Cortex of kidney (tissue), 1 donor: Measurements from ENCODE around the gene WDR36.
"Not testable (repeated sequence)": the region's sequence is repeated elsewhere in the genome, so short reads cannot be mapped to it uniquely, and the experiment has no call there.

Experiments
- DNase-seq: peaks from one replicate; lab custom pipeline; 2025; lab: John Stamatoyannopoulos, UW

WDR36 gene

DNA sequence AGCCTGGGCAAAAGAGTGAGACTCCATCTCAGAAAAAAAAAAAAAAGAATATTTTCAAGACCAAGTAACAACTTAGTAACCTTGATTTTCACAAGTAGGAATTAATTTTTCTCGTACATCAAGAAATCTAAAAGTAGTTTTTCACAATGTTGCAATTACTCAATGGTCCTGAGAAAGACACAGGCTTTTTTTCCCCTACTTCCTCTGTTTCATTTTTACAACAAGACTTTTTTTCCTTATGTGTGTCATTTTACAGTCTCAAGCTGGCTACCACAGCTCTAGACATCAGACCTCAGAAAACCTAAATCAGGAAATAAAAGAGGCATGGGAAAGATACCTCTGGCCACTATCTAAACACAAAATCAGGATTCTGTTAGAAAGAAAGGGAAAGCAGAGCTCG, 45.9 kb downstream of the WDR36 start:
- no peak for DNase-seq

DNA sequence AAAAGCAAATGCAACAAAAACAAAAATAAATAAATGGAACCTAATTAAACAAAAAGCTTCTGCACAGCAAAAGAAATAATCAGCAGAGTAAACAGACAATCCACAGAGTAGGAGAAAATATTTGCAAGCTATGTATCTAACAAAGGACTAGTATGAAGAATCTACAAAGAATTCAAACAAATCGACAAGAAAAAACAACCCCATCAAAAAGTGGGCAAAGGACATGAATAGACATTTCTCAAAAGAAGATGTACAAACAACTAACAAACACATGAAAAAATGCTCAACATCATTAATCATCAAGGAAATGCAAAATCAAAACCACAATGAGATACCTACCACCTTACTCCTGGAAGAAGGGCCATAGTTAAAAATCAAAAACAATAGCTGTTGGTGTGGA, 49.3 kb downstream of the WDR36 start:
- DNase-seq, result not testable (repeated sequence)

DNA sequence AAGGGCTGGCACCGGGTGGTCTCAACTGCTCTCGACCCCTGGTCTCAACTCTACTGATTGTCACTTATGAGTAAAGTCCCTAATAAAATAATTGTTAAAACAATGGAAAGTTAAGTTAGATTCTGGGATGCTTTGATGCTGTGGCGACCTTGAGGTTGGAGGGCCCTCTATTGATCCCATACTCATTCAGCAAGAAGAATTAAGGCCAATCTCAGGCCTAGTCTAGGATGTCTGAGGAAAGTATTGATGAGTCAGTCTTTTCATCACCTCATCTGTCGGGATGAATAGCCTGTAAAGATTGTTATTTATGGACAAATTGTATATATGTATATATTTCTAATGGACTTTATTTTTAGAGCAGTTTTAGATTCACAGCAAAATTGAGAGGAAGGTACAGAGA, 50.8 kb downstream of the WDR36 start:
- DNase-seq, result no peak

DNA sequence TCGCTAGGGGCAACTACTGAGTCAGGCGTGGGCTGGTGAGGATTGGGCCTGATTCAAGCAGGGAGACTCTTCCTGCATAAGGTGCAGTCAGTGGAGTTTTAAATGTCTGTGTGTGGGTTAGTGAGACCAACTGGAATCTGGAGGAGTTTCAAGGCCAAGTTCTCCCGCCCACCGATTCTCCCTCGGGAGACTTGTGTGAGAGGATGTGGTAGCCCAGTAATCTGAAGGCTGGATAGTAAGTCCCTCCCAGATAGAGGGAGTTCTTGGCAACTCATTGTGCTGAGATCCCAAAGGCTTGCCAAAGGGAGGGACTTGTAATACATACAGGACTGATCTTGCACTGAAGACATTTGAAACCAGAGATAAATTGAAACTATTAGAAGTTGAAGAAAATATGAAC, 51.8 kb downstream of the WDR36 start:
- DNase-seq, result no peak

DNA sequence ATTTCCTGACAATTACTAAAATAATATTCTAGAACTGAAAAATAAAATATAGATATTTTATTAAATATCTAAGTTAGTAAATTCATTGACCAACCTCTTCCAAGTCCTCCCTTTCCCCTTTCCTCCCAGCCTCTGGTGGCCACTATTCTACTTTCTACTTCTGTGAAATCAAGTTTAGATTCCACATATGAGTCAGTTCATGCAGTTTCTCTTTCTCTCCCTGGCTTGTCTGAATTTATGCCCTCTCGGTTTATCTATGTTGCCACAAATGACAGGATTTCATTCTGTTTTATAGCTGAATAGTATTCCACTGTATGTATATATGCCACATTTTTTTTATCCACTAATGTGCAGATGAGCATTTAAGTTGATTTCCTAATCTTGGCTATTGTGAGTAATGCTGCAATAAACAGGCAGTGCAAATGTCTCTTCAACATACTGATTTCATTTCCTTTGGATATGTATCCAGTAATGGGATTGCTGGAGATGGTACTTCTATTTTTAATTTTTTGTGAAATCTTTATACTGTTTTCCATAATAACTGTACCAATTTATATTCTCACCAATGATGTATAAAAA, 52.3 kb downstream of the WDR36 start:
- no peak for DNase-seq

DNA sequence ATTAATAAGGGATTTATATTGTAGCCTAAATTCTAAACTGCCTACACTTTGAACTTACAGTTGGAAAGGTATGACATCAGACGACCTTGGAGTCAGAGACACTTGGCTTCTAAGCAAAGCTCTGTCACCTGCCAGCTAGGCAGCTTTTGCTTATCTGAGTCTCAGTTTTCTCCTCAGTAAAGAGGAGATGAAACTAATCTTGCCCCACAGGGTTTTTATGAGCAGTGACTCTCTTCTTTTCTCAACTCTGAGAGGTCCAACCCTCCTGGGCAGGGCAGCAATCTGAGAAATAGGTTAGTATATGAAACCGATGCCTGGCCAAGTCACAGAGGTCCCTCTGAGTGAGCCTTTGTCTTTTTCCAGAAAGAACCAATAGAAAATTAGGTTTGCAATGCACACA, 53.9 kb downstream of the WDR36 start:
- DNase-seq, result no peak

DNA sequence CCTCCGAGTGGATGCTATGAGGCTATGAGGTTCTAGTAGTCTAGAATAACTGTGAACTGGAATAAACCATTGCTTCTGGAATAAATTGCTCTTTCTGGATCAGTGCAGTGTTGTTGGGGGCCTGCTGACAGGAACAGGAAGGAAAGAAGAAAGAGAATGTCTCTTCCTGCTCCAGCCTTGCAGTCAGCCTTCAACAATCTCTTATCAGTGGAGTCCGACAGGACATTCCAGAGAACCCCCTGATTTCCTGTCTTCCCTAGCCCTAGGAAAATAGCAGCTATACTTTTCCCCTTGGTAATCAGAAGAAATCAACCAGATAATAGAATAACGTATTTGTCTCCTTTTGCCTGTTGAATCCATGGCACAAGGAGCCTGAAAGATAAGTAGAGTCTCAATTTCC, 55.4 kb downstream of the WDR36 start:
- no peak for DNase-seq

DNA sequence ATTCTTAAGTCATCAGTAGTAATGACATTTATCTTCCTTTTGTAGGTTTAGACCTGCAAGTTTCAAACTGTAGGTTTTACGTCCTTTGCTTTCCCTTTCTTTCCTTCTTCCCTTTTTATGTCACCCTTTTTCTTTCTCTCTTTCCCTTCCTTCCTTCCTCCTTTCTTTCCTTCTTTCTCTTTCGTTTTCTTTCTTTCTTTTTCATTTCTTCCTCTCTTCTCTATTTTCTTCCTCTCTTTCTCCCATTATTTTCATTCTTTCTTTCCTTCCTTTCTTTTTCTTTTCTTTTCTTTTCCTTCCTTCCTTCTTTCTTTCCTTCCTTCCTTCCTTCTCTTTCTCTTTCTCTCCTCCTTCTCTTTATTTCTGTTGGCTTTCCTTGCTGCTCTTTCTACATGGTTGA, 59.9 kb downstream of the WDR36 start:
- no peak for DNase-seq

DNA sequence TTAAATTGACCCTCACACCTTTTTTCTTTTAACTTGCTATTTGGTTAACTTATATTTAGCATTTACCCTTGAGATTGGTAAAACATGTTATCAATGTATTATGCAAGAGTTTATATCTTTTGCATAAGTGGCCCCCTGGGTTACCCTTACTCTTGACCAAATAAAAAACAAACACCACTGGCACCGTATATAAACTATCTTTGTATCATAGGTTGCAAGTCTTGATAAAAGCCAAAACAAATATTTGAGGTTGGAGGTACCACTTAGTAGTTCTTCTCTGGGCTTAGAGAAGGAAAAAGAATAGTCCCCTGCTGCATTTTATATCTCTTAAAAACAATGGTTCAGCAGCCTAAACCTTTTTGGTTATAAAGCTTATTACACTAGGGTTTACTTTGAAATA, 61.3 kb downstream of the WDR36 start:
- no peak for DNase-seq

DNA sequence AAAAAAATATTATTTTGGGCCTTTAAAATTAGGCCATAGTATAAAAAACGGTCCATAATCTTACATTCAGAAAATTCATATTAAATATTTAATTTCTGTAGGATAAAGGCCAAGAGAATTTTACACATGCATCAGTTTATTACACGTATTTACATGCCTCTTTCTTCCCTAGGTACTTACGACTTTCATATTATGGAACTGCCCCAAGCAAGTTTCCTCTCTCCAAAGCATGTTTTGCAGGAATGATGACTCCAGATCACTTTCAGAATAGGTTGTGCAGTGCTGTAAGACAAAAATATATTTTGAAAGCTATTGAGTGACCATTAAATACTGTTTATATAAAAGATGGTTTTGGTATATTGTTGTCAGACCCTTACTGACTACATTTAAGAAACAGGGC, 61.8 kb downstream of the WDR36 start:
- no peak for DNase-seq

DNA sequence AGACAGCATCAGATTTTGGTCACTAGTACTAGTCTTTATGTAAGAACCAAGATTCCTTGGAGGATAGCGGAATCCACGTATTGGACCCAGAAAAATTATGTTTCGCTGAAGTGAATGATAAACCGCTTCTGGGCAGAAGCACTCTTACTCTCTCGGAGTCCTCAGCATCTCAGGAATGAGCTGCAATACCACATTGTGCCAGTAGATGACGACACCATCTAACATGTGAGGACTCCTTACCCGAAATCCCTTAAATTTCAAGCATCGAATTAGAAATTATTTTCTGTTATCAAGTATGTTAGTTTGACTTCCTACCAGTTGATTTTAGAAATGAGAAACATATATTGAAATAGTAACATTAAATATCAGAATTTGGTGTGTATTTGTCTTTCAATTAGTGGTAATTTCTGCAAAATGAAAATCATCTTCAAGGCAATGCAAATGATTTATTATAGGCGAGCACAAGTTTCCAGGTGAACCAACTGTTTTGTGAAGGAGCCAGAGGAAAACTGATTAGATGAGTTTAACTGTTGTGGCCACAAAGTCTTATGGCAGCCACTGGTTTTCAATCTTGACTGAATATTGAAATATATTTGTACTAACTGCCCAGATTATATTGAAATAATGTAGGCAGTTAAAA, 66.1 kb downstream of the WDR36 start:
- no peak for DNase-seq

DNA sequence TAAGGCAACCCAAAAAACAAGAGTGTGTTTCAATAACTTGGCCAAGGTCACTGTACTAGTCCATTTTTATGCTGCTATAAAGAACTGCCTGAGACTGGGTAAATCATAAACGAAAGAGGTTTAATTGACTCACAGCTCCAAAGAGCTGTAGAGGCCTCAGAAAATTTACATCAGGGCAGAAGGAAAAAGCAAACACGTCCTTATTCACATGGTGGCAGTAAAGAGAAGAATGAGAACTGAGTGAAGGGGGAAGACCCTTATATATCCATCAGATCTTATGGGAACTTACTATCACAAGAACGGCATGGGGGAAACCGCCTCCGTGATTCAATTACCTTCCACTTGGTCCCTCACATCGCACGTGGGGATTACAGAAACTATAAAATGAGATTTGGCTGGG, 67.7 kb downstream of the WDR36 start:
- no peak for DNase-seq

DNA sequence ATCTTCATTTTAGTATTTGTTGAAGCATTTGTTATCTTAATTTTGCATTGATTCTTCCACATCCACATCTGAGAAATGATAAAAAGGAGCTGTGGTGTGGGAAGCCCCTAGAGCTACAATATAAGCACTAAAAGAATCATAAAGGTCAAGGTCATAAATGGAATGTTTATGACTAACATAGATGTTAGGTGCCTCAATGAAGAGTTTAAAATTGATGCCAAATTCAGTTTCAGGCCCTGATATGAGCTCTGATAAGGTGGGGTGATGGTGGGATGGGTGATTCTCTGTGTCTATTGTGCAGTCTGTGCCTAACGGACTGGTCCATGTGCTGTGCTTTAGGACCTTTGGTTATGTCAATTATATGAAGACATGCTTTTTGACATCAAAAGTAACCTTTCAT, 70.9 kb downstream of the WDR36 start:
- no peak for DNase-seq

DNA sequence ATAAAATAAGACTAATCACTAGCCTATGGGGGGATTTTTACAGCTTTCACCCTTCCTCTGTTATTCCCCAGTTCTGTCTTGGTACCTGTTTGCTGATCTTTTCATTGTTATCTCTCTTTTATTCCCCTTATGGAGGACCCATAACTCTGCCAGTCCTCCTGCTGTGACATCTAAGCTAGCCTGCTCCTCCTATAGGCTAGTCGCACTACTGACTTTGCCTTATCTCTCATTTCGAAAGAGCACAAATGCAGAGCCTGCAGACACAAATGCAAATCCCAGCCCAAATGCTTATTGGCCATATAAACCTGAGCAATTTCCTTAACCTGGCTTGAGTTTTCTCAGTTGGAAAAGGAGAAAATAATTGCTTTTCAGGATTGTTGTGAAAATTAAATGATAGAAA, 72.9 kb downstream of the WDR36 start:
- no peak for DNase-seq

DNA sequence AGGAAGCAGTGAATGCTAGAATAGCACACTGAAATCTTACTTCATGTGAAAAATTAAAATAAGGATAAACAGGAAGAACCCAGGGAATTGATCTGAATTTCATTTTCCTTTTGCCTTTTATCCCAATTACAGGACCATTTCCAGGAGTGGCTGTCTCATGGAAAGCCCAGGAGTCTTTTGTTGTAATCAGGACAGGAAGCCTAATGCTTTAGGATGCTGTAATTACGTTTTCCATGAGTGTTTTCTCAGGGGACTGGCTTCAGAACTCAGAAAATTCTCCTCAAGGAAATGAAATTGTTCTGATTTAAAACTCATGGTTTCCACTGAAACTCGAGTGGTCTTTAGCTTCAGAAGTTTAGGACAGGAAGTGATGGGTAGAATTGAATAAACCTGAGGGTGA, 75.4 kb downstream of the WDR36 start:
- no peak for DNase-seq

DNA sequence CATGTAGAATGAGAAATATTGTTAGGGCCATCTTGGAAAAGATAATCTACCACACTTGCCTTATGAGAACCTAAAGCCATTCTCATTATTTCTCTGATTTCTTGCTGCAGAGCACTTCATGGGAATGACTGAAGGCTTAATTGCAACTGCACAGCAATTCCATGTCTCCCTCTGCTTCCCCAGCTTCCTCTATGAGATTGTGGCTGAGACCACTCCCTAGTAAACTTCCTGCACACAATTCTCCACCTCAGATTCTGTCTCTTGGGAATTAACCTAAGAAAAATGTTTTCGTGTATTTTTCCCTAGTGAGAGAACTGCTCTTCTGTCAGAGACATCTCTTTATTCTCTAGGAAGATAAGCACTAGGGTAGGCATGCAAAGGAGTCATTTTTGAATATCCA, 76.5 kb downstream of the WDR36 start:
- DNase-seq, result no peak

DNA sequence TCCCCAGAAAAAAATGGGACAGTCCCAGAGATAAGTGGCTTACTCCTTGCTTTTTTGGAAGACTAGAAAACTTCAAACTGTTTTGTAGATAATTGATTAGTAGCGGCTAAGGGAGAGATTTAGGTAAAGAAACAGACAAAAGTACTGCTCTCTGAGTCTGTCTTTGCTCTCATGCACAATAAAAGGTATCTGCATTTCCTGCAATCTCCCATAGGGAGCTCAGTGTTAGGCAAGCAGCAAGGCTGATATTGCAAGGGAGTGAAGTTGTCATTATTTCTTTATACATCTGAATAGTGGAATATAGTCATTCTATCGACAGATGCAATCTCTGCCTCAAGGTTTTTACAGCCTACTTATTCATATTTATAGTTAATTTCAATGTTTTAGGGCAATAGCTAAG, 77.1 kb downstream of the WDR36 start:
- DNase-seq, result no peak

DNA sequence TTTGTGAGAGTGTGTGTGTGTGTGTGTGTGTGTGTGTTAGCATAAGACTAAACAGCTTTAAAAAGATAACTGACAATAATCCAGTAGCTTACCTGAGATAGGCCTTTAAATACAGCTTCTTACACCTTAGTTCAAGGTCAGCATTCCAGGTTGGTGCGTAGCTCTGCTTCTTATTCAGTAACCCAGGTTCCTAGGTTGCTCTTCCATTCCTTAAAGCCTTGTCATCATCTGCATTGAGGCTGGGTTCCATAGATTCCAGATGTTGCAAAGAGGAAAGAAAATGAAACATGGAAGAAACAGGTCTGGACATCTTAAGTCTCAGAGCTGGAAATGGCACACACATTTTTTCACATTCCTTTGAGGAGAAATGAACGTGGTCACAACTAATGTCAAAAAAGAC, 78.1 kb downstream of the WDR36 start:
- DNase-seq, result no peak

DNA sequence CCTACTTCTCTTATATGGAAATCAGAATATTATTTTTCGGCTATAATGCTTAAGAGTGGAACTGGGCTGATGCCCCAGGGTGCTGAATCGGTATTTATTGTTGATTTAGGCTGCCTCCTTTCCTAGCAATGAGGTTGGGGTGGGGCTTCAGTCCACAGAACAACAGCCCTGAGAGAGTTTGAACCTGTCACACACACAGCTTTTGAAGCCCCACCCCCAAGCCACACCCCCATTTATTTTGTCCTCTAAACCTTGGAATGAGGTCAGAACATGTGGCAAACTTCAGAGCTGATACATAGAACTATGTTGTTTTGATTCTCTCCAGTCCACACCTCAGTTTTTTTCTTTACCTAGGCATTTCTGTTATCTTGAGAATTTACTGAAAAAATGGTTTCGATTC, 80.4 kb downstream of the WDR36 start:
- no peak for DNase-seq

DNA sequence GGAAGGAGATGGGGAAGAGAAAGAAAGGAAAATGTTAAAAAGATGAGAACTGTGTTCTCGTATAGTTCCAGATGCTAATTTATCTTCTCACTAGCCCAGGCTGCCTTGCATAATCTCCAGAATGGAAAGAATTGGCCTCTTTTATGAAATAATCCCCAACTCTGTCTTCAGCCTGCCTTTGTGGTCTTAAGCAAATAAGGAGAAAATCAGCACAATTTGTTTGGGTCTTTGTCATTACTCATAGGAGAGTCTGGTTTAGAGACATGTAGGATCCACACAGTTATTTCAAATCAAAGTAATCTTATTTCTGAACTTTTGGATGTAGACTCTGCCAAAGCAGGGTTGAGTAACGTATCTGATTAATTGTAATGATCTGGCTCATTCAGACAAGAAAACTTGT, 81.3 kb downstream of the WDR36 start:
- no peak for DNase-seq
